Smooth muscle cell (in vitro differentiated cells): ENCODE results near the gene PNO1. TPM values are rescaled to one million over a fixed set of nuclear protein-coding genes. Genes with fewer than 3 reads are reported as not detected.

Experiments
- DNase-seq: peaks from one replicate; lab custom pipeline; 2025; ENCODE audit not compliant: unreplicated experiment; lab: John Stamatoyannopoulos, UW
- H2AFZ ChIP-seq: fragments of 200-600 bp; sonication (generic); 2 replicates; pipeline ENCODE4 v1.6.0; 2016; ENCODE audit warnings: antibody characterized with exemption, low read depth, mild to moderate bottlenecking
- H3F3A ChIP-seq: fragments of 200-600 bp; sonication (generic); 2 replicates; pipeline ENCODE4 v1.6.0; 2017; ENCODE audit warnings: antibody characterized with exemption, low read depth
- H3K27ac ChIP-seq: fragments of 200-600 bp; sonication (generic); 2 replicates; pipeline ENCODE4 v1.5.1; 2016; ENCODE audit warnings: low read depth, mild to moderate bottlenecking
- H3K27me3 ChIP-seq: fragments of 200-600 bp; sonication (generic); 2 replicates; pipeline ENCODE4 v1.6.1; 2016; ENCODE audit warnings: low read depth, mild to moderate bottlenecking
- H3K36me3 ChIP-seq: fragments of 200-600 bp; sonication (generic); 2 replicates; pipeline ENCODE4 v1.5.1; 2016; ENCODE audit warnings: low read depth
- H3K4me1 ChIP-seq: fragments of 200-600 bp; sonication (generic); 2 replicates; pipeline ENCODE4 v1.5.1; 2016; ENCODE audit warnings: low read depth
- H3K4me2 ChIP-seq: fragments of 200-600 bp; sonication (generic); 2 replicates; pipeline ENCODE4 v1.6.0; 2016; ENCODE audit warnings: mild to moderate bottlenecking
- H3K4me3 ChIP-seq: fragments of 200-600 bp; sonication (generic); 2 replicates; pipeline ENCODE4 v1.5.1; 2016; ENCODE audit warnings: mild to moderate bottlenecking
- H3K79me2 ChIP-seq: fragments of 200-600 bp; sonication (generic); 2 replicates; pipeline ENCODE4 v1.6.0; 2016; ENCODE audit warnings: low read depth, mild to moderate bottlenecking
- H3K9ac ChIP-seq: fragments of 200-600 bp; sonication (generic); 2 replicates; pipeline ENCODE4 v1.6.0; 2016; ENCODE audit warnings: low read depth
- H3K9me3 ChIP-seq: fragments of 200-600 bp; sonication (generic); replicated peaks from 2 replicates; pipeline ENCODE4 v1.5.1; 2016; ENCODE audit warnings: low read depth
- H4K20me1 ChIP-seq: fragments of 200-600 bp; sonication (generic); 2 replicates; pipeline ENCODE4 v1.6.0; 2016; ENCODE audit warnings: low read depth
- WGBS: methylation state at CpG from one replicate; pipeline ENCODE4 v1.1.7; 2016; ENCODE audit warnings: low lambda C conversion rate; 5-methylcytosine and 5-hydroxymethylcytosine counted together
- polyA plus RNA-seq: library from polyadenylated mRNA; unstranded; fragments of >200 nt; fragmentation: Nextera tagmentation; extraction: Ambion mirVana; gene quantifications from 2 replicates; pipeline ENCODE4 v1.2.1, GENCODE V29; 2016
- total RNA-seq: library from RNA; depleted of rRNA; stranded (reverse); fragments of >200 nt; gene quantifications from 2 replicates; pipeline ENCODE4 v1.2.3, GENCODE V29; 2014
- TF ChIP-seq, protein P1 (sequence below): fragments of 200-600 bp; sonication (generic); IDR thresholded peaks from 2 replicates; pipeline ENCODE4 v1.5.1; 2017; ENCODE audit warnings: borderline replicate concordance, mild to moderate bottlenecking, antibody characterized with exemption; ENCODE audit not compliant: insufficient read depth, poor library complexity, severe bottlenecking

The PNO1 gene
- total and polyA plus RNA-seq, 2 experiments from 2014 or later, result 12.9 to 19.2 TPM

- Histone ChIP-seq H3K9ac (no peak overlapping the region), H3K27me3 (no peaks in the 10 kb centered on the region), H3F3A (no peaks in the 10 kb centered on the region), H4K20me1 (peaks cover 100% of the 10 kb centered on the region), H2AFZ (no peak overlapping the region), H3K36me3 (no peaks in the 10 kb centered on the region), H3K4me1 (peaks cover 9% of the 10 kb centered on the region), H3K27ac (no peak overlapping the region), H3K4me2 (no peak overlapping the region), H3K79me2 (peaks cover 100% of the 10 kb centered on the region), H3K4me3 (no peak overlapping the region), H3K9me3 (no peaks in the 10 kb centered on the region)
- 100% methylated on average over 1 of the region's 1 CpG for WGBS
- no peak for DNase-seq
- TF ChIP-seq, protein P1, sequence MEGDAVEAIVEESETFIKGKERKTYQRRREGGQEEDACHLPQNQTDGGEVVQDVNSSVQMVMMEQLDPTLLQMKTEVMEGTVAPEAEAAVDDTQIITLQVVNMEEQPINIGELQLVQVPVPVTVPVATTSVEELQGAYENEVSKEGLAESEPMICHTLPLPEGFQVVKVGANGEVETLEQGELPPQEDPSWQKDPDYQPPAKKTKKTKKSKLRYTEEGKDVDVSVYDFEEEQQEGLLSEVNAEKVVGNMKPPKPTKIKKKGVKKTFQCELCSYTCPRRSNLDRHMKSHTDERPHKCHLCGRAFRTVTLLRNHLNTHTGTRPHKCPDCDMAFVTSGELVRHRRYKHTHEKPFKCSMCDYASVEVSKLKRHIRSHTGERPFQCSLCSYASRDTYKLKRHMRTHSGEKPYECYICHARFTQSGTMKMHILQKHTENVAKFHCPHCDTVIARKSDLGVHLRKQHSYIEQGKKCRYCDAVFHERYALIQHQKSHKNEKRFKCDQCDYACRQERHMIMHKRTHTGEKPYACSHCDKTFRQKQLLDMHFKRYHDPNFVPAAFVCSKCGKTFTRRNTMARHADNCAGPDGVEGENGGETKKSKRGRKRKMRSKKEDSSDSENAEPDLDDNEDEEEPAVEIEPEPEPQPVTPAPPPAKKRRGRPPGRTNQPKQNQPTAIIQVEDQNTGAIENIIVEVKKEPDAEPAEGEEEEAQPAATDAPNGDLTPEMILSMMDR, result no peak
Measured at GRCh38 chr2:68222287-68222686, 64.6 kb downstream of the PNO1 start.

GRCh38 chr2:68223419-68223818 lies 65.7 kb downstream of the PNO1 start:
- peaks cover 100% of the 10 kb centered on the region for H4K20me1 ChIP-seq

DNA sequence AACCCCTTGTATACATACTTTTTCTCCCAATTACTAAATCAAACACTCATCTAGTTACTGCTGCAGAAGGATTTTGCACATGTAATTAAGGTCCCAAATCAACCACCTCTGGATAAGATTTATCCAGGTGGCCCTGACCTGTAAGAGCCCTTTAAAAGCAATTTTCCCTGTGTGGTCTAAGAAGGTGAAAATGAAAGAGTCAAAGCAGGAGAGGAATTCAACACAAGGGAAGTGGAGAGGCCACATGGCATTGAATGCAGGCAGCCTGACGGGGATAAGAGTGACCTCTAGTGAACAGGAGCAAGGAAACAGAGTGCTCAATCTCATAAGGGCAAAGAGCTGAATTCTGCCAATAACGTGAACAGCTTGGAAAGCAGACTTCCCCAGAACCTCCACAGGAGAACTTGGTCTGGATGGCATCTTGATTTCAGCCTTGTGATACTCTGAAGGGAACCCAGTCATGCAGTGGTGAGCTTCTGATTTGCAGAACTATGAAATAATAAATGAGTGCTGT lies 67.5 kb downstream of the PNO1 start:
- WGBS, result 23% methylated on average over 2 of the region's 2 CpGs
- H3K9ac ChIP-seq, result no peak overlapping the region
- H3F3A ChIP-seq, result no peaks in the 10 kb centered on the region
- no peak overlapping the region for H3K27ac ChIP-seq
- H4K20me1 ChIP-seq, result peaks cover 100% of the 10 kb centered on the region
- H2AFZ ChIP-seq, result no peak overlapping the region
- no peak for DNase-seq
- H3K4me1 ChIP-seq, result peaks cover 11% of the 10 kb centered on the region
- H3K79me2 ChIP-seq, result peaks cover 99% of the 10 kb centered on the region
- no peaks in the 10 kb centered on the region for H3K27me3 ChIP-seq
- TF ChIP-seq, protein P1, result no peak
- no peaks in the 10 kb centered on the region for H3K36me3 ChIP-seq
- H3K9me3 ChIP-seq, result no peaks in the 10 kb centered on the region
- no peak overlapping the region for H3K4me2 ChIP-seq
- no peak overlapping the region for H3K4me3 ChIP-seq

More at GRCh38 chr2:68223419-68223818, 65.7 kb downstream of the PNO1 start:
- H3K9ac ChIP-seq, result no peak overlapping the region
- 62% methylated on average over 2 of the region's 2 CpGs for WGBS
- H3K4me1 ChIP-seq, result peaks cover 9% of the 10 kb centered on the region
- H2AFZ ChIP-seq, result no peak overlapping the region
- TF ChIP-seq, protein P1, result no peak
- H3K79me2 ChIP-seq, result peaks cover 100% of the 10 kb centered on the region
- H3K27ac ChIP-seq, result no peak overlapping the region
- H3K9me3 ChIP-seq, result no peaks in the 10 kb centered on the region
- DNase-seq, result no peak
- no peaks in the 10 kb centered on the region for H3F3A ChIP-seq
- H3K4me3 ChIP-seq, result no peak overlapping the region
- H3K27me3 ChIP-seq, result no peaks in the 10 kb centered on the region
- no peaks in the 10 kb centered on the region for H3K36me3 ChIP-seq
- H3K4me2 ChIP-seq, result no peak overlapping the region

Other genes starting within 250 kb of the PNO1 start
- gene C1D, start 94.9 kb upstream of the PNO1 start, total RNA-seq, result 53.8 and 70.3 TPM in 2 replicates
- gene C1D, start 94.9 kb upstream of the PNO1 start, polyA plus RNA-seq, result 25.8 and 27.5 TPM in 2 replicates
- gene PPP3R1, start 94.6 kb downstream of the PNO1 start, total RNA-seq, result 33.5 and 39.1 TPM in 2 replicates
- gene PPP3R1, start 94.6 kb downstream of the PNO1 start, polyA plus RNA-seq, result 3.1 and 4.7 TPM in 2 replicates
- 1.7 and 4.3 TPM in 2 replicates for gene CNRIP1, start 162.1 kb downstream of the PNO1 start, total RNA-seq
- 2.8 and 3.0 TPM in 2 replicates for gene CNRIP1, start 162.1 kb downstream of the PNO1 start, polyA plus RNA-seq
- gene PLEK, start 207.4 kb downstream of the PNO1 start, total RNA-seq, result not detected in 2 replicates
- gene PLEK, start 207.4 kb downstream of the PNO1 start, polyA plus RNA-seq, result not detected in 2 replicates